Loucy (cell line): ENCODE measurements around the gene SLX4IP.

Source experiments
- CTCF ChIP-seq: fragments of 200-600 bp; sonication (generic); conservative IDR thresholded peaks from 2 replicates; pipeline ENCODE4 v1.5.1; 2014; ENCODE audit warnings: mild to moderate bottlenecking, antibody characterized with exemption, low read length
- EZH2phosphoT487 ChIP-seq: fragments of 200-600 bp; IDR thresholded peaks from 2 replicates; pipeline ENCODE4 v1.6.1; 2018; ENCODE audit warnings: antibody characterized with exemption, mild to moderate bottlenecking, moderate library complexity, borderline replicate concordance

GRCh38 chr20:10597637-10598036, 162.5 kb downstream of the SLX4IP start:
- TF ChIP-seq EZH2phosphoT487 = no peak
- TF ChIP-seq CTCF = no peak
